ENCODE results near the gene ZNRF2. TPM values are rescaled to one million over a fixed set of nuclear protein-coding genes. Genes with fewer than 3 reads are reported as not detected.
A peak's percentile ranks its signal among the peaks of the same experiment; 100 is the strongest.

ZNRF2 gene
- total RNA-seq (2014; rRNA removed; shearing (Covaris generic)), result 37.5 and 38.5 TPM in 2 replicates

- DNase-seq (ENCODE audit: low spot score), result peak; percentile 99
These were observed at the start of gene ZNRF2 for GRCh38 chr7:30284298-30285066. TSS of gene ZNRF2 (plus strand) at chr7:30284597. CDS start at chr7:30285358, 761 bp downstream.

GRCh38 chr7:30237271-30237695 is 47.1 kb upstream of the ZNRF2 start:
- DNase-seq (ENCODE audit: low spot score), result peak; percentile 21

- peak; percentile 64 for DNase-seq (ENCODE audit: low spot score)
These were observed 45.5 kb upstream of the ZNRF2 start for GRCh38 chr7:30238721-30239441.

- DNase-seq (ENCODE audit: low spot score), result no peak
These were observed 44.1 kb upstream of the ZNRF2 start for GRCh38 chr7:30240106-30240800.

GRCh38 chr7:30241767-30242166 is 42.6 kb upstream of the ZNRF2 start:
- no peak for DNase-seq (ENCODE audit: low spot score)

- no peak for DNase-seq (ENCODE audit: low spot score)
These were observed 40.1 kb upstream of the ZNRF2 start for GRCh38 chr7:30244340-30244739.

GRCh38 chr7:30245913-30246312 is 38.5 kb upstream of the ZNRF2 start:
- DNase-seq (ENCODE audit: low spot score), result no peak

- no peak for DNase-seq (ENCODE audit: low spot score)
These were observed 38.0 kb upstream of the ZNRF2 start for GRCh38 chr7:30246392-30246791.

- DNase-seq (ENCODE audit: low spot score), result no peak
These were observed 36.6 kb upstream of the ZNRF2 start for GRCh38 chr7:30247541-30248401.

GRCh38 chr7:30249316-30249715 is 35.1 kb upstream of the ZNRF2 start:
- DNase-seq (ENCODE audit: low spot score), result no peak

- DNase-seq (ENCODE audit: low spot score), result no peak
These were observed 34.2 kb upstream of the ZNRF2 start for GRCh38 chr7:30249986-30250774.

GRCh38 chr7:30251708-30252329 is 32.6 kb upstream of the ZNRF2 start:
- DNase-seq (ENCODE audit: low spot score), result no peak

GRCh38 chr7:30252885-30253795 is 31.3 kb upstream of the ZNRF2 start:
- DNase-seq (ENCODE audit: low spot score), result peak; percentile 82

GRCh38 chr7:30253796-30254165 is 30.6 kb upstream of the ZNRF2 start:
- peak; percentile 13 for DNase-seq (ENCODE audit: low spot score)

GRCh38 chr7:30254248-30254647 is 30.1 kb upstream of the ZNRF2 start:
- DNase-seq (ENCODE audit: low spot score), result no peak

GRCh38 chr7:30254717-30255063 is 29.7 kb upstream of the ZNRF2 start:
- no peak for DNase-seq (ENCODE audit: low spot score)

GRCh38 chr7:30255064-30255769 is 29.2 kb upstream of the ZNRF2 start:
- DNase-seq (ENCODE audit: low spot score), result peak; percentile 66

- no peak for DNase-seq (ENCODE audit: low spot score)
These were observed 28.0 kb upstream of the ZNRF2 start for GRCh38 chr7:30256349-30256858.

All from HT-29 (cell line).